ENCODE data around the gene ZNF208. TPM values are rescaled to one million over a fixed set of nuclear protein-coding genes. Genes with fewer than 3 reads are reported as not detected.

The ZNF208 gene
- polyA plus RNA-seq, 2 of the 4 experiments (the other 2 are of a cell fraction): not detected

DNA sequence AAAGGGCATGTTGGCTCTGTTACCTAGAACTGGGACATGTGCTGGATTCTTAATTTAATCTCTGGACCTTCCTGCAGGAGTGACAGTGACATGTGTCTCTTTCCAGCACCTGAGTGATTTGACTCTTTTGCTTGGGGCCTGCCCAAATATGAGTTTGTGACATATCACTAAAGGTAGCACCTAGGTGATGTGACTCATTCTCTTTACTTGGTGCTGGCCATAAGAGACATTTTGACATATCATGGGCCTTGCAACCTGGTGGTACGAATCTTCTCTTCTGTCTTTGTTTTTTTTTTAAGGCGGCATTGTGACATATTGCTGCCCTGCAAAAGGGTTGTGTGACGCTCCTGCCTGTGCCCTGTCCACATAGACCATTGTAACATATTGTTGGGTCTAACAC lies 108.9 kb downstream of the ZNF208 start:
- ChIA-PET POLR2A (no interaction called here), CTCF (interaction anchor here (0.6 kb wide), 1 partner anchor 979 kb away, joined by 3 read pairs; no protein-coding TSS in a partner anchor)
- WGBS (ENCODE audit: missing lambda C conversion rate): 3% methylated on average over 3 of the region's 3 CpGs

DNA sequence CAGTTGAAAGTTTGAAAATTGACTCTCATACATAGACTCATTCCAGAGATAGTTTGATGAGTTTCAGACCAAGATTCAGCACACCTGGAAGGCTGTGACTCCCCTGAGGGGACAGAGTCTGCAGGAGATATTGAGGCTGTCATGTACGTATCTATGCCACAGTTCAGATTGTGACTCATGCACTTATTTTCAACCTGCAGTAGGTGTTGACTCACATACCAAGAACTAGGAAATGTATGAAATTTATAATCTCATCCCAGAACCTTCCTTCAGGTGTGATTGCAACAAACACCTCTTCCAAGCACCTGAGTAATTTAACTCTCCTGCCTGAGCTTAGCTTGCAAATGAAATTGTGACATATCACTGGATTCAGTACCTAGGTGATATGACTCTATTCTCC lies 110.3 kb downstream of the ZNF208 start:
- ATAC-seq (no peak), DNase-seq (ENCODE audit: low read depth in 1 of 2, low spot score in 1 of 2) (no peak), FAIRE-seq (no peak)
- peaks cover 31% of the 10 kb centered on the region for H3K9me3 ChIP-seq
- TF ChIP-seq EHMT2 (IDR thresholded peaks at IDR 0.05; ENCODE audit: low read depth) (no peak), PHF8 (IDR thresholded peaks at IDR 0.05; ENCODE audit: borderline replicate concordance, low read depth) (no peak)
- 26% methylated on average over 1 of the region's 1 CpG for WGBS (ENCODE audit: missing lambda C conversion rate)
- H3K4me1 ChIP-seq: no peaks in the 10 kb centered on the region
- H3K4me3 ChIP-seq: no peak overlapping the region
- H3K4me2 ChIP-seq: no peak overlapping the region
- H3K27ac ChIP-seq: no peak overlapping the region
- CTCF ChIA-PET: no interaction called here
- POLR2A ChIA-PET: no interaction called here

More for the DNA sequence above, 108.9 kb downstream of the ZNF208 start:
- Histone ChIP-seq H3K4me2 (no peak overlapping the region), H3K4me1 (no peaks in the 10 kb centered on the region), H3K27ac (no peak overlapping the region), H3K4me3 (no peak overlapping the region), H3K9me3 (peaks cover 42% of the 10 kb centered on the region)
- ATAC-seq: no peak
- FAIRE-seq: no peak
- no peak for DNase-seq (ENCODE audit: low read depth in 1 of 2, low spot score in 1 of 2)
- TF ChIP-seq, protein P1, sequence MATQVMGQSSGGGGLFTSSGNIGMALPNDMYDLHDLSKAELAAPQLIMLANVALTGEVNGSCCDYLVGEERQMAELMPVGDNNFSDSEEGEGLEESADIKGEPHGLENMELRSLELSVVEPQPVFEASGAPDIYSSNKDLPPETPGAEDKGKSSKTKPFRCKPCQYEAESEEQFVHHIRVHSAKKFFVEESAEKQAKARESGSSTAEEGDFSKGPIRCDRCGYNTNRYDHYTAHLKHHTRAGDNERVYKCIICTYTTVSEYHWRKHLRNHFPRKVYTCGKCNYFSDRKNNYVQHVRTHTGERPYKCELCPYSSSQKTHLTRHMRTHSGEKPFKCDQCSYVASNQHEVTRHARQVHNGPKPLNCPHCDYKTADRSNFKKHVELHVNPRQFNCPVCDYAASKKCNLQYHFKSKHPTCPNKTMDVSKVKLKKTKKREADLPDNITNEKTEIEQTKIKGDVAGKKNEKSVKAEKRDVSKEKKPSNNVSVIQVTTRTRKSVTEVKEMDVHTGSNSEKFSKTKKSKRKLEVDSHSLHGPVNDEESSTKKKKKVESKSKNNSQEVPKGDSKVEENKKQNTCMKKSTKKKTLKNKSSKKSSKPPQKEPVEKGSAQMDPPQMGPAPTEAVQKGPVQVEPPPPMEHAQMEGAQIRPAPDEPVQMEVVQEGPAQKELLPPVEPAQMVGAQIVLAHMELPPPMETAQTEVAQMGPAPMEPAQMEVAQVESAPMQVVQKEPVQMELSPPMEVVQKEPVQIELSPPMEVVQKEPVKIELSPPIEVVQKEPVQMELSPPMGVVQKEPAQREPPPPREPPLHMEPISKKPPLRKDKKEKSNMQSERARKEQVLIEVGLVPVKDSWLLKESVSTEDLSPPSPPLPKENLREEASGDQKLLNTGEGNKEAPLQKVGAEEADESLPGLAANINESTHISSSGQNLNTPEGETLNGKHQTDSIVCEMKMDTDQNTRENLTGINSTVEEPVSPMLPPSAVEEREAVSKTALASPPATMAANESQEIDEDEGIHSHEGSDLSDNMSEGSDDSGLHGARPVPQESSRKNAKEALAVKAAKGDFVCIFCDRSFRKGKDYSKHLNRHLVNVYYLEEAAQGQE (IDR thresholded peaks at IDR 0.05): no peak
- TF ChIP-seq EHMT2 (IDR thresholded peaks at IDR 0.05; ENCODE audit: low read depth) (no peak), POLR2AphosphoS2 (conservative IDR thresholded peaks at IDR 0.05; ENCODE audit: low read length) (no peak), KDM1A (IDR thresholded peaks at IDR 0.05; ENCODE audit: low read depth) (no peak), FOXS1 (CRISPR knock-in tag; IDR thresholded peaks at IDR 0.05) (no peak), NFE2L2 (conservative IDR thresholded peaks at IDR 0.05; ENCODE audit: low read length) (no peak), KDM5A (IDR thresholded peaks at IDR 0.05) (no peak), TP53 (CRISPR knock-in tag; IDR thresholded peaks at IDR 0.05) (no peak), JUNB (IDR thresholded peaks at IDR 0.05) (no peak), CHD4 (IDR thresholded peaks at IDR 0.05; ENCODE audit: borderline replicate concordance) (no peak), CEBPB (IDR thresholded peaks at IDR 0.05) (no peak), GATA3 (IDR thresholded peaks at IDR 0.05; ENCODE audit: borderline replicate concordance) (no peak), HEYL (CRISPR knock-in tag; IDR thresholded peaks at IDR 0.05) (no peak), CBX2 (IDR thresholded peaks at IDR 0.05; ENCODE audit: borderline replicate concordance, low read depth) (no peak)
- TF ChIP-seq, protein P2, sequence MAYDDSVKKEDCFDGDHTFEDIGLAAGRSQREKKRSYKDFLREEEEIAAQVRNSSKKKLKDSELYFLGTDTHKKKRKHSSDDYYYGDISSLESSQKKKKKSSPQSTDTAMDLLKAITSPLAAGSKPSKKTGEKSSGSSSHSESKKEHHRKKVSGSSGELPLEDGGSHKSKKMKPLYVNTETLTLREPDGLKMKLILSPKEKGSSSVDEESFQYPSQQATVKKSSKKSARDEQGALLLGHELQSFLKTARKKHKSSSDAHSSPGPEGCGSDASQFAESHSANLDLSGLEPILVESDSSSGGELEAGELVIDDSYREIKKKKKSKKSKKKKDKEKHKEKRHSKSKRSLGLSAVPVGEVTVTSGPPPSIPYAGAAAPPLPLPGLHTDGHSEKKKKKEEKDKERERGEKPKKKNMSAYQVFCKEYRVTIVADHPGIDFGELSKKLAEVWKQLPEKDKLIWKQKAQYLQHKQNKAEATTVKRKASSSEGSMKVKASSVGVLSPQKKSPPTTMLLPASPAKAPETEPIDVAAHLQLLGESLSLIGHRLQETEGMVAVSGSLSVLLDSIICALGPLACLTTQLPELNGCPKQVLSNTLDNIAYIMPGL (CRISPR knock-in tag; IDR thresholded peaks at IDR 0.05; ENCODE audit: borderline replicate concordance): no peak
- TF ChIP-seq, protein P3, sequence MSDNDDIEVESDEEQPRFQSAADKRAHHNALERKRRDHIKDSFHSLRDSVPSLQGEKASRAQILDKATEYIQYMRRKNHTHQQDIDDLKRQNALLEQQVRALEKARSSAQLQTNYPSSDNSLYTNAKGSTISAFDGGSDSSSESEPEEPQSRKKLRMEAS (IDR thresholded peaks at IDR 0.05): no peak
- TF ChIP-seq, protein P4, sequence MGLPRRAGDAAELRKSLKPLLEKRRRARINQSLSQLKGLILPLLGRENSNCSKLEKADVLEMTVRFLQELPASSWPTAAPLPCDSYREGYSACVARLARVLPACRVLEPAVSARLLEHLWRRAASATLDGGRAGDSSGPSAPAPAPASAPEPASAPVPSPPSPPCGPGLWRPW (IDR thresholded peaks at IDR 0.05): no peak
- TF ChIP-seq, protein P5, sequence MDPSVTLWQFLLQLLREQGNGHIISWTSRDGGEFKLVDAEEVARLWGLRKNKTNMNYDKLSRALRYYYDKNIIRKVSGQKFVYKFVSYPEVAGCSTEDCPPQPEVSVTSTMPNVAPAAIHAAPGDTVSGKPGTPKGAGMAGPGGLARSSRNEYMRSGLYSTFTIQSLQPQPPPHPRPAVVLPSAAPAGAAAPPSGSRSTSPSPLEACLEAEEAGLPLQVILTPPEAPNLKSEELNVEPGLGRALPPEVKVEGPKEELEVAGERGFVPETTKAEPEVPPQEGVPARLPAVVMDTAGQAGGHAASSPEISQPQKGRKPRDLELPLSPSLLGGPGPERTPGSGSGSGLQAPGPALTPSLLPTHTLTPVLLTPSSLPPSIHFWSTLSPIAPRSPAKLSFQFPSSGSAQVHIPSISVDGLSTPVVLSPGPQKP (IDR thresholded peaks at IDR 0.05; ENCODE audit: low read depth, low read length): no peak

Measured in A549 (cell line).